HUES64 (cell line): ENCODE data around the gene MYH3. TPM values are rescaled to one million over a fixed set of nuclear protein-coding genes. Genes with fewer than 3 reads are reported as not detected.
"Not testable (repeated sequence)": the region's sequence is repeated elsewhere in the genome, so short reads cannot be mapped to it uniquely, and the experiment has no call there.

Experiments
- H3K27ac ChIP-seq: 2 replicates; pipeline ENCODE4 v1.7.0; 2013; ENCODE audit warnings: low read depth, low read length, inconsistent platforms
- H3K27me3 ChIP-seq: 2 replicates; pipeline ENCODE4 v1.6.1; 2013; ENCODE audit warnings: mild to moderate bottlenecking, low read length; ENCODE audit not compliant: insufficient read depth
- H3K36me3 ChIP-seq: 2 replicates; pipeline ENCODE4 v1.6.1; 2013; ENCODE audit warnings: mild to moderate bottlenecking, low read length; ENCODE audit not compliant: insufficient read depth
- H3K4me1 ChIP-seq: 2 replicates; pipeline ENCODE4 v1.6.1; 2013; ENCODE audit warnings: mild to moderate bottlenecking, low read length, moderate library complexity; ENCODE audit not compliant: insufficient read depth
- H3K4me3 ChIP-seq: 2 replicates; pipeline ENCODE4 v1.5.1; 2013; ENCODE audit warnings: mild to moderate bottlenecking, low read length, moderate library complexity
- H3K9ac ChIP-seq: 2 replicates; pipeline ENCODE4 v1.6.1; 2013; ENCODE audit warnings: mild to moderate bottlenecking, low read depth, low read length
- H3K9me3 ChIP-seq: 2 replicates; pipeline ENCODE4 v1.6.1; 2013; ENCODE audit warnings: low read depth, low read length; ENCODE audit not compliant: insufficient read depth
- WGBS: fragments of 150-250, 120-280 bp; methylation state at CpG from one replicate; pipeline ENCODE4 v1.1.7; 2013; ENCODE audit warnings: missing lambda C conversion rate; 5-methylcytosine and 5-hydroxymethylcytosine counted together
- polyA plus RNA-seq, 2 experiments: library from polyadenylated mRNA; stranded (reverse); fragments of 50-300 nt; gene quantifications; one replicate each; pipeline ENCODE4 v1.2.3, GENCODE V29; 2013

MYH3 gene
- 0.85 TPM for polyA plus RNA-seq (2013, experiment 1 of 2)
- polyA plus RNA-seq (2013, experiment 2 of 2) = 1.0 TPM

DNA sequence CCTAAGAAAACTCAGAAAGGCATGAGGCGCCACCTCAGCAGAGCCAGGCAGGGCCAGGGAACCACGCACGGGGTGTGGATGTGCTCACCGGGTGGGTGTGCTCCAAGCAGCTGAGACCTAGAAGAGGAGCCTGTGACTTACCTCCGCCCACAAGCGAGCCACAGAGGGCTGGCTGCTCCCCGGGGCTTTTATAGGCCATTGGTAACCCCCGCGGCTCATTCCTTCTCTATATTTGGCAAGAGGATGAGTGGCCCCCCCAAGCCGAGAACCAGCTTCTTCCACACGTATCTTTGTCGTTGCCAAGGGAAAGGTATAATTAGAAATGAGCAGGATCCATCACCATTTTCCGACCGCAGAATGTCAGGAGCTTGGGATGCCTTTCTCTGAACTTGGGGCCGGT, at the start of gene MYH3:
Gene MYH3, minus strand, starts transcription at position 162 of the 400 bp plus-strand sequence. CDS start 2,245 bp downstream, outside the sequence.
- no peak within 1 kb of the TSS for H3K9ac ChIP-seq
- H3K4me3 ChIP-seq = no peak within 1 kb of the TSS
- WGBS = 90% methylated on average over 15 of the region's 15 CpGs
- H3K27me3 ChIP-seq = no peaks in the 10 kb centered on the region
- H3K27ac ChIP-seq = no peak within 1 kb of the TSS
- H3K36me3 ChIP-seq = no peaks in the 10 kb centered on the region
- no peaks in the 10 kb centered on the region for H3K4me1 ChIP-seq
- no peaks in the 10 kb centered on the region for H3K9me3 ChIP-seq

DNA sequence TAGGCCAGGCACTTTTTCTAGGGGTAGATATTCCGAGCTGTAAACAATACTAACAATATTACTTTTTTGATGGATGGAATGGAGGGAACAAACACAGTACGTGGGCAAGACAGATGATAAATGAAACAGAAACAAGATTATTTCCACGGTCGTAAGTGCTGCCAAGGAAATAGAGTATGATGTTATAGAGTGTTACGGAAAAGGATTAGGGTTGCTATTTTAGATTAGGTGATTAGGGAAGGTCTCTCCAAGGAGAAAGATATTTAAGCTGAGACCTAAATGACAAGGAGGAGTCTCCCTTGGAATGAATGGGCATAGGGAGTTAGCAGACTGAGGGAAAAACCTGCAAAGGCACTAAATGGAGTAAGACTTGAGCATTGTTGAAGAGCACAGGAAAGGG, 48.6 kb upstream of the MYH3 start:
- WGBS = 96% methylated on average over 5 of the region's 5 CpGs
- peaks cover 60% of the 10 kb centered on the region for H3K36me3 ChIP-seq

DNA sequence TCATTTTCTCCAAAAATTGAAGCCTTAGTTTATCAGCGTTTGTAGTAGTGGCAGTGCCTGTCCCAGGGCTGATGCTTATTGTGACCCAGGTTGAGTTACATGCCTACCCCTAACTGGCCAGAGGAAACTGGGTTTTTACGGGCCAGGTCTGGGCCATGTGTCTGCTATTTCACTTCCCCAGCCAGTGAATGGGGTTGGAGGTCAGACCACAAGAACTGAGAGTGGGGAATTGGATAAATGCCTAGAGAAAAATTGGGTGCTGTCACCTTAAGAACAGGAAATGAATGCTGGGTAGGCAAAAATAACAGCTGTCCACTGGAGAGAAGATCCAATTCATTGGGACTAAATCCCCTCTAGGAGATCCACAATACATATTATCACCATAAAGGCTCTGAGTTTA, 45.5 kb upstream of the MYH3 start:
- Histone ChIP-seq H3K27ac (no peak overlapping the region), H3K36me3 (peaks cover 34% of the 10 kb centered on the region), H3K9ac (no peak overlapping the region), H3K4me1 (peaks cover 5% of the 10 kb centered on the region), H3K9me3 (no peaks in the 10 kb centered on the region), H3K4me3 (no peak overlapping the region), H3K27me3 (no peaks in the 10 kb centered on the region)
- WGBS = 90% methylated on average over 2 of the region's 2 CpGs

More for the DNA sequence above, 48.6 kb upstream of the MYH3 start:
- H3K4me3 ChIP-seq = no peak overlapping the region
- no peaks in the 10 kb centered on the region for H3K27me3 ChIP-seq
- no peak overlapping the region for H3K9ac ChIP-seq
- H3K27ac ChIP-seq = no peak overlapping the region
- H3K9me3 ChIP-seq = no peaks in the 10 kb centered on the region
- no peaks in the 10 kb centered on the region for H3K4me1 ChIP-seq

DNA sequence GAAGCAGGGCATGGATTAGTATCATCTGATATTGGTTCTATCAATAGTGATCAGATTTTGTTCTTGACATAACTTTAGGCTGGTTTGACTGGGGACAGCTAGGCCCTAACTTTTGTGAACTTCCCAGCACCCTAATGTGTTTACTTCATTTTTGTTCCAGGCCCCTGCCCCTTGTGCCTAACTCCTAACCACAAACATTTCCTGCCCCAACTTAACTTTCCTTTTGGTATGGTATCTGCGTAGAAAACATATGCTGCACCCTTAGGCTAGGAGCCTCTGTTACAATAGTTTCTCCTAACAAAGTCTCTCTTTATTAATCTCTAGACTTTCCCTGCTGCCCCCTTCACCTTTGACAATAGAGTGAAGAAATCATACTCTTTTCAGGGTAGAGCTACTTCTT, 42.7 kb upstream of the MYH3 start:
- Histone ChIP-seq H3K4me1 (peaks cover 5% of the 10 kb centered on the region), H3K9me3 (no peaks in the 10 kb centered on the region), H3K36me3 (peaks cover 17% of the 10 kb centered on the region), H3K9ac (no peak overlapping the region), H3K4me3 (no peak overlapping the region), H3K27ac (no peak overlapping the region), H3K27me3 (no peaks in the 10 kb centered on the region)
- WGBS = 97% methylated on average over 1 of the region's 1 CpG

DNA sequence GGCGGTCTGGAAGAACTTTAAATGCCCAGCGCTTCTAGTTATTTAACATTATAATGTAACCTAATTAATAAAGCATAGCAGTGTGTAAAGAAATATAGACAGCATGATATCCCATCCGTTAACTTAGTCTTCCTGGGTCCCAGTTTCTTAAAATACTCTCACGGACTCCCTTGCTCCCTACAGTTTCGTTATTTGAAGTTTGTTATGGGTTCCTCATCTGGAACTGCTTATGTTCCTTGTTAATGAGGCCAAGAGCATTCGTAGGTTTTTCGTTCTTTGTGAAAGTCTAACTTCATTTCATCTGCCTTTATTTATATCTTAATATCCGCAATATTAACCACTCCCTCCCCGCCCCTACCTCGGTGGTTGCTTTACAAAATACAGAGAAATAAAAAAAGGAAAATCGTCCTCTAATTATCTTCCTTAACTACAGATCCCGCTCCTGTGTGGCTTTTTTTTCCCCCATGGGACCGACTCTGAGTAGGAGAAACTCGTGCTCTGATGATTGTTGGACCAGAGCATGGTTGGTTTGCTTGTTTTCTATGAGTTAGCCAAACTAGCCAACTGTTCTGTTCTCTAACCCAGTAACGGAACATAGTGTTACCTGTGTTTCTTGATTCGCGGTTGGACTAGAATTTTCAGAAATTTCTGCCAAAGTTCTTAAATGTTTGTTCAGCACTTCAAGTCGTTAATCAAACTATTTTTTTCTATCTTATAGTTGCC, 41.1 kb upstream of the MYH3 start:
- Histone ChIP-seq H3K4me3 (peak overlapping the region; percentile 96), H3K36me3 (peaks cover 26% of the 10 kb centered on the region), H3K9ac (peak overlapping the region; percentile 89), H3K27me3 (no peaks in the 10 kb centered on the region), H3K27ac (peak overlapping the region; percentile 83), H3K4me1 (peaks cover 5% of the 10 kb centered on the region), H3K9me3 (no peaks in the 10 kb centered on the region)
- WGBS = 33% methylated on average over 15 of the region's 18 CpGs

DNA sequence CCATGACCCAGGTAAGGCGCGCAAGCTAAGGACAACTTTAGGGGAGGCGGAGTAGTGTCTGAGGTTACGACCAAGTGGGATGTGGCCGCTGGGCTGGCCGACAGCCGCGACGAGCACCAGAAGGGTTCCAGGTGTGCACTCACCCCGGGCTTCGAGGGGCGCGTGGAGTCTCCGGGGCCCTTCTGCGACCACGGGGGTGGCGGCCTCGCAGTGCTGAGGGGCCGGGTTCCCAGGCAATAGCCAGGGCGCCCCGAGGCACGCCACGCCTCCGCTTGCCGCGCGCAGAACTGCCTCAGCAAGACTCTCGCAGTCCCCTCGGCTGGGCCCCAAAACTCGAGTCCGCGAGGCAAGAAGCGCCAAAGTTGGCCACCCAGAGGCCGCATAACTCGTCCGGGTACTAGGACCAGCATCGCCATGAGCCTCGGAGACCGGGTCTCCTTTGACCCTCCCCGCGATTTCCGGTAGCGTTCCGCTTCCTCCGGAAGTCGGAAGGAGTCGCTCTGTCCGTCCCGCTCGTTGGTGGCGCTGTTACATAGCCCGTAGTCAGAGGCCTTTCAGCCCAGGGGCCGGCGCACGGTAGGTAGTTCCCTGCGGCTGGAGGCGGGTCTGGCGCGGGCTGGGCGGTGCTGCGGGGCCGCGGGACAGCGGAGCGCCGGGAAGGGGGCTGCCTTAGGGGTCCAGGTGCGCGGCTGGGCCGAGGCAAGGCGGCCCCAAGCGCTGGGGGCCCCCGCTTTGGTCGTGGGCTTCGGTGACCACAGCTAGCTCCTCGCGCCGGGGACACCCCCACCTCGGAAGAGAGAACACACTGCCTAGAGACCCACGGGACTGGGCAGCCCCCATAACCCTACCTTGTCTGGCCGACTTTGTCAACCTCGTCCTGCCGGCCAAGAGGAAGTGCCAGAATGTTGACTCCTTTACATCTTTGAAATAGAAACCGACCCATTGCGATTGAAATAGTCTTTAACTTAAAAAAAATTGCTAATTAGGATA, 40.3 kb upstream of the MYH3 start, which contains the start of the genes ADPRM and SCO1:
Gene ADPRM, plus strand, starts transcription at position 503 of the 990 bp plus-strand sequence. CDS start 7,333 bp downstream, outside the sequence.
Gene SCO1, minus strand, starts transcription at position 442 of the 990 bp plus-strand sequence. Its CDS starts 26 bp downstream, at position 416.
- under 1% methylated on average over 84 of the region's 84 CpGs for WGBS
- Histone ChIP-seq H3K27ac (peak within 1 kb of the TSS; percentile 83), H3K4me3 (peak within 1 kb of the TSS; percentile 96), H3K9me3 (no peaks in the 10 kb centered on the region), H3K4me1 (peaks cover 5% of the 10 kb centered on the region), H3K9ac (peak within 1 kb of the TSS; percentile 89), H3K36me3 (peaks cover 34% of the 10 kb centered on the region), H3K27me3 (no peaks in the 10 kb centered on the region)

DNA sequence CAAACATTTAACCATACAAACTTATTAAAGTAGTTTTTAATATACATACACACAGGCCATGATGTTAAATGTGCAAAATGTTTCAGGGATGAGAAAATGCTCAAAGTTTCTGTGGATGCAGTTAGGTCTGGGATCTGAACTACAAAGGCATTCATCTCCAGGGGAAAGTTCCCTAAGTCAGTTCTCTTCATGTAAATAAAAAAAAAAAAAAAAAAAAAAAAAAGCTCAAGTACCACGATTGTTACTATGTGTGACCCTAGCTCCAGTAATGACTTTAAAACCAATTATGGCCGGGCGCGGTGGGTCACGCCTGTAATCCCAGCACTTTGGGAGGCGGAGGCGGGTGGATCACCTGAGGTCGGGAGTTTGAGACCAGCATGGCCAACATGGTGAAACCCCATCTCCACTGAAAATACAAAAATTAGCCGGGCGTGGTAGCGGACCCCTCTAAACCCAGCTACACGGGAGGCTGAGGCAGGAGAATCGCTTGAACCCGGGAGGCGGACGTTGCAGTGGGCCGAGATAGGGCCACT, 38.8 kb upstream of the MYH3 start:
- WGBS = 86% methylated on average over 17 of the region's 17 CpGs
- H3K9ac ChIP-seq = peak overlapping the region; percentile 89; the same call in 1 of the 2 replicates
- H3K36me3 ChIP-seq = peaks cover 49% of the 10 kb centered on the region
- H3K27ac ChIP-seq, H3K27me3 ChIP-seq, H3K9me3 ChIP-seq, H3K4me1 ChIP-seq: not testable (repeated sequence)
- peak overlapping the region; percentile 96 for H3K4me3 ChIP-seq

DNA sequence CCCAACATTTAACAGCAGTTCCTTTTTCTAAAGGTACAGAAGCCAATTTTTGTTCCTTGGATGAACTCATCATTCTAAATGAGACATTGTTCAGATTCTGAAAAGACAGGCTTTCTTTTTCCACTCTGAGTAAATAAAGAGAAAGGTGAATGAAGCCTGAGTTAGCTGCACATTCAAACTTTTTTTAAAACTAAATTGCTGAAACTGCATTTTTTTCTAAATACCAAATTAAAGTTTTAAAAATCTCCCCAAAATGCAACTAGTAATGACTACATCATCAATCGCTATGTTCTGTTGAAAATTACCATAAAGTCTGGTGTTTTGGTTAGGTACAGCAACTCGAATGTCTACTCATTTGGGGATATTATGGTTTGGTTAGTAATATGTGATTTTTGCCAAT, 30.4 kb upstream of the MYH3 start:
- no peak overlapping the region for H3K4me3 ChIP-seq
- H3K9me3 ChIP-seq = no peaks in the 10 kb centered on the region
- H3K9ac ChIP-seq = no peak overlapping the region
- no peaks in the 10 kb centered on the region for H3K4me1 ChIP-seq
- peaks cover 97% of the 10 kb centered on the region for H3K36me3 ChIP-seq
- 92% methylated on average over 2 of the region's 2 CpGs for WGBS
- H3K27me3 ChIP-seq = no peaks in the 10 kb centered on the region
- H3K27ac ChIP-seq = no peak overlapping the region

DNA sequence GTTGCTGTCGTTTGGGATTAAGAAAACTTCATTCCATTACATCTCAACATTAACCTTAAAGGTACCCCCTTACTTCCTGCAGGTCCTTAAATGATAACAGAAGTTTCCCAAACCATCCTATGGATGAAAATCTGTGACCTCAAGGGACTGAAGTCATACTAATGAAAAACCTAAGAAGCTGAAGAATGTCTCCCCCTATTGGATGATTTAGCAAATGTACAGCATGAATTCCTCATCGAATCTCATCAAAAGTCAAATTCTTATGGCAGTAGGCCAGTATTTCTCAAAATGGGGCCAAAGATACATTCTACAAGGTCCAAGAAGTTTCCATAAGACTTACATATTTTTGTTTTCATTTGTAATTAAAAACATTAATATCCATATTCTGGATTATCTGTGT, 26.7 kb upstream of the MYH3 start:
- no peak overlapping the region for H3K27ac ChIP-seq
- no peak overlapping the region for H3K4me3 ChIP-seq
- no peaks in the 10 kb centered on the region for H3K9me3 ChIP-seq
- H3K36me3 ChIP-seq = peaks cover 97% of the 10 kb centered on the region
- WGBS = 79% methylated on average over 2 of the region's 2 CpGs
- H3K27me3 ChIP-seq = no peaks in the 10 kb centered on the region
- no peak overlapping the region for H3K9ac ChIP-seq
- no peaks in the 10 kb centered on the region for H3K4me1 ChIP-seq

DNA sequence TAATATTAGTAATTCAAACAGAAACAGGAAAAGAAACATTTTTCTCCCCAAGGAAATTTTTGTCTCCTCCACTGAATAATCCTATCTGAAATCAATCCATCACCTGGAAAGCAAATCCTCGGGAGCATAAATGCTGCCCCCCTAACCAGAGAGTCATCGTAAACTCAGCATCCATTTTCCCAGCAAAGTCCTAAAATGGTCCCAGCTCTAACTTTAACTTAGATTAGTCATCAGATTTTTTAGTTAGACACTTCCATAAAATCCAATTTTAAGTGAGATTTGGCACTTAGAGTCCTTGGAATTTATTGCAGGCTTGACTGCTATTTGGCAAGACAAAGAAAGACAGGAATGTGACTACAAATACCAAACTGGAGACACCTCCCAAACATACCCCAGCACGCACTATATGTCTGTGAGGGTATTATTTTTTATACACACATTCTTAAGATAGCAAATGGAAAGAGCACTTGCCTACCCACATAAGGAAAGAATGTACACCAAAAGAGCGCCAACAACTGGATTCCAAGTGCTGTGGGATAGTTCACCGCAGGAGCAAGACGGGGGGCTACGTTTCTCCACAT, 24.8 kb upstream of the MYH3 start:
- Histone ChIP-seq H3K27me3 (no peaks in the 10 kb centered on the region), H3K9ac (no peak overlapping the region), H3K9me3 (no peaks in the 10 kb centered on the region), H3K36me3 (peaks cover 97% of the 10 kb centered on the region), H3K27ac (no peak overlapping the region), H3K4me3 (no peak overlapping the region), H3K4me1 (no peaks in the 10 kb centered on the region)
- WGBS = 96% methylated on average over 6 of the region's 7 CpGs
